ENCODE data around the gene NELL2.
"Not testable (repeated sequence)": the region's sequence is repeated elsewhere in the genome, so short reads cannot be mapped to it uniquely, and the experiment has no call there.

NELL2 gene

DNA sequence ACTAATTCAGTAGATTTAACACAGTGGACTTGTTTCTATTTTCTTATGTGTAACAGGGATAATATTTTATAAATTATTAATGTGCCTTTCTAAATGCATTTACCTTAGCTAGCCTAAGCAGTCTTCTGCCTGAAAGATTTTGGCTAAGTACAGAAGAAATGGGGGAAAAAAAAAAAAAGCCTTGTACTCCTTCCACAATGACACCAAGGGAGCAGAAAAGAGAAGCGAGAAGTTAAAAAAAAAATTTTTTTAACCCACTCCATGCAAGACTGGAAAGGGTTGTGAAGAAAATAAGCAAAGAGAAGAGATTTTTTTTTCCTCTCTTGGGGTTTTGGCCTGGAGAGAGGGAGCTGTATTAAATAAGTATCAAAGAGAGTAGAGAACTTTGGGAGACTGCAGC lies 28.7 kb downstream of the NELL2 start:
- DNase-seq = no peak

DNA sequence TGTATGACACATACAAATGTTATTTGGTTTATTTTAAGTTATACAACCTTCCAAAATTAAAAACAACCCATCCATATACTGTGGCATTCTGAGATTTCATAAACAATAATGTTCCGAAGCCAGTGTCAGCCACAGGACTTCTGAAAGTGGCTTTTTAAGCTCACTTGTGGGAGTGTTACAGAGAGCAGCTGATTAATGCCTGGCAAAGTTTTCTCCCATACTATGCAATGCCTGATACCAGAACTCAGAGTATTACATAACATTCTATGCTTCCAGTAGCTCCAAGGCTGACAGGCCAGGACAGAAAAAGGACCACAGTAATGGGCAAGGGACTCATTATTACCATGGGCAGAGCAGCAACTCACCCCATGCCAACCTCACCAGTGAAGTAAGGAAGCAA lies 29.3 kb downstream of the NELL2 start:
- no peak for DNase-seq

DNA sequence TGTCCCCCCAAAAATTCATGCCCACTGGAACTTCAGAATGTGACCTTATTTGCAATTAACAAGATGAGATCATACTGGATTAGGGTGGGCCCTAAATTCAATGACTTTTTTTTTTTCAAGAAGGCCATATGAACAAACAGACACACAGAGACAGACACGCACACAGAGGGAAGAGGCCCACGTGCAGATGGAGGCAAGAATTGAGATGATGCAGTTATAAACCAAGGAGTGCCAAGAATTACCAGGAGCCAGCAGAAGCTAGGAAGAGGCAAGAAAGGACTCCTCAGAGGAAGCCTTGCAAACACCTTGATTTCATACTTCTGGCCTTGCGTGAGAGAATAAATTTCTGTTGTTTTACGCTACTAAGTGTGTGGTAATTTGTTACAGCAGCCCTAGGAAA lies 33.4 kb downstream of the NELL2 start:
- DNase-seq = no peak

DNA sequence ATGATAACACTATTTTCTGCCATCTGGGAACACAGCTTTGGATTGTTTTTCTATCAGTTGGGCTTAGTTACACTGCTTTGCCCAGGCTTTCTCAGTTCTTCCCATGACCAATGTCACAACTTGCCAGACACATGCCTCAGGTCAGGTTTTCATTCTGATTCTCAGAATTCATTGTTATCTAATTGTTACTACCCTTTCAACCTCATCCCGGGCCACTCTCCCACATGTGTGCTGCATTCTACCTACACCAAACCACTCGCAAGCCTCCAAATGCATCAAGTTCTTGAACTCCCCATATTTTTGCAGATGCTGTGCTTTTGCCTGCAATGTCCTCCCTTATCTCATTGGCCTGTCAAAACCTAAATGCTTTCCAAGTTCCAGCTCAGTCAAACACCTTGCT lies 36.3 kb downstream of the NELL2 start:
- DNase-seq = no peak

DNA sequence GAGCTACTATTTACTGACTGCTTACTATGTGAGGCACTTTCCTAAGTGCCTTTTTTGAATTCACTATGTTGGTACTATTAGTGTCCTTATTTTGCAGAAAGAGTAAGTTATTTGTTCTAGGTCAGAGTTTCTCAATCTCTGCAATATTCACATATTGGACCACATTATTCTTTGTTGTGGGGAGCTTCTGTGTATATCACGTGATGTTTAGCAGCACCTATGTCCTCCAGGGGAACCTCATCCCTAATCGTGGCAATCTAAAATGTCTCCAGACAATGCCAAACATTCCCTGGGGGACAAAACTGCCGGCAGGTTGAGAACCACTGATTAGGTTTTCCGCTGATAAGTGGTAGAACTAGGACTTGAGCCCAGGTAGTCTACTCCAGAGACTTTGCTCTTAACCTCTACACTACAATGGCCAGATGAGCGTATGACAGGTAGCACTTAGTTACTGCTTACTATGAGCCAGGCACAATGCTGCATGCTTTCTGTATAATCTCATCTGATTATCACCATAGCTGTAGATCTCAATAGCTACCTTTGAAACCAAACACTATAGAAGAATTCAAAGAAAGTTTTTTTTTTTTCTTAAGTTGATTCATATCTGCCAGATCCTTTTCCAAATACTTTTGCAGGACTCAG lies 38.9 kb downstream of the NELL2 start:
- no peak for DNase-seq

DNA sequence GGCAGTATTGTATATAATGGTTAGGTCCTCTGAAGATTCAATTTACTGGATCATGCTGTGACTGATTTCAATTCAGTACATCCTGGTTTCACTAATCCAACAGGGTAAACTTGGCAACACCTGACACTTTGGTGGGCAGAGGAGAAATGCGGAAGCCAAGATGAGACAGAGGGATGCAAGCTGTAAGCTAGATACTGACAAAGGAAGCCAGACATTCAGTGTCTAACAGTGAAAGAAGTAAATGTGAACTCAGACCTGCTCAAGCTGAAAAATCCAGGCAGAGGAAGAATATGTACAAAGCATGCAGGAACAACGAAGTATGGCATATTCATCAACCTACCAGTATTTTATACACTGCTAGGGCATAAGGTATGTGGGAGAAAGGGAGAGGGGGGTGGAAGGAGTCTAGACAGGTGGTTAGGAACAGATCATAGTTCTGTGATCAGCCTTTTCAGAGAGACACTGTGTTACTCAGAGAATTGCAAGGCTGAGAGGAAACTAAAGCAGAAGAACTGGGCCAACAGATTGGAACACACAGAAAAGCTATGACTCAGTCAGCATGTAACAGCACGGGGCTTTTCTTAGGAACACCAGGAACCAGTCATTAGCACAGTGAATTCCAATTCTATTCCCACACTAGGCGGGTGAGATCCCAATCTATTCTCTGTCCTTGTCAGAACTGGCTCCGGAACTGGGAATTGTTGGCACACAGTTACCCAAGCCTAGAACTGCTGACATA lies 40.3 kb downstream of the NELL2 start:
- no peak for DNase-seq

DNA sequence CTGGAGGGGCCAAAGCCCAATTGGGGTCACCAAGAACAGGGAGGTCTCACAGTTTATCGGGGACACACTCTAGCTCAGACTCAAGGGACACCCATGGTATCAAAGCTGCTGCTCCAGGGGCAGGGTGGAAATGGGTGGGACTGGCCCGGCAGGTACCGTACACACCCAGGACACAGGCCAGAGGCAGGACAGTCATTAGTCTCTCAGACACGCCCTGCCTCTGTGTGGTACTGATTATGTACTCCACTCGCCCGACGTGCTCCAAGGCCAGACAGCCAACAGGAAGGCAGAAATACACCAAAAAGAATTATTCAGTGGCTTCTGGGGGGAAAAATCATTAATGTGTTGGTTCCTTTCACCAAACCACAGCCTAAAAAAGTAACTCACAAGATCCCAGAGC lies 41.1 kb downstream of the NELL2 start:
- not testable (repeated sequence) for DNase-seq

DNA sequence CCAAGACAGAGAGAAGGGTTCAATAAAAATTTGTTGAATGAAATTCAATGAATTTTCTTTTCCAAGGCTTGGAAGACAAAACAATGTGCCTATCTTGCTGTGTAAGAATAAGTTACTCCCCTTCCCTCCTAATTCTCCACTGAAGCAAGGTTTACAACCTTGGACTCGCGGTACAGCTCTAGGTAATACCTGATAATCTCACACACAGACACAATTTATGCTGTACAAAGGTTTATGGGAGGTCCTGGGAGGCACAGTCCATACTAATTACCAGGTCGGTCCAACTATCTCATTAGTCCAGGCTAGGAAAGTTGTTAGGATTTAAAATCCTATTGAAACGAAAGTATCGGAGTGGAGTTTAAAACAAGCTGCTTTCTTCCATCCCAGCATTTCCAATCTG lies 42.6 kb downstream of the NELL2 start:
- no peak for DNase-seq

DNA sequence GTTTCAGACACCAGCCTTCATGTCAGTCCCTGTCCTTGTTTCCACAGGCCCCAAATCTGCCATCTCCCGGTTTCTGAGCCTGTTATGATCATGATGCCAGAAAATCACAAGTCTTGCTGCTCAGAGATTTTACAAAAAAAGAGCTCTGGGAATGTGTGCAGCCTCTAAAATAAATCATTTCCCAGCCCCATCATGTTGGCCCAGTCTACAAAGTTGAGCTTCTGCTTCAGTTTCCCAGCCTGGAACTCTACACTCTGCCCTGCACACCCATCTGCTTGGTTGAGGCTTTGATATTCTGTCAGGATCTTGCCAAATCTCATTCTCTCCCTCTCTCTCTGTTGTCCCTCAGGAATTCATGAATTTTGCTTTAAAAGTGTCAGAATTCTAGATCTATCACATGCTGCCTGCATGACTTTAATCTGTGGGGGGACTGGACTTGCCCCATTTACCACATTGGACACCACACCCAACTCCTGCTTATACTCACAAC lies 45.5 kb downstream of the NELL2 start:
- no peak for DNase-seq

DNA sequence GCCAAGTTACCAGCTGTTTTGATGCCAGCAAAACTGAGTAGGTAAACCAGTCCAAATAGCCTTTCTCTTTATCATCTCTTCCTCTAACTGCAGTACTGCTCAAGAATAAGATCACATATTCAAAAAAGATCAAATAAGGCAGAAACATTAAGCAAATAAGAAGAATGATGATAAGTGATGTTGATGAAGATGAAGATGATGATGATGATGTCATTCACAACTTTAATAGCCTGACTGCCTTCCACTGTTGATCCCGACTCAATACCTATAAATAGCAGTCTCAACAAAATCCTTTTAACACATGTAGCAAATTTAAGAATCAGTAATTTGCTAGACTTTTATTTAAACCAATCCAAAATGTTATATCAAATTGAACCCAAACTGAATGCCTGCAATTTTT lies 47.1 kb downstream of the NELL2 start:
- no peak for DNase-seq

DNA sequence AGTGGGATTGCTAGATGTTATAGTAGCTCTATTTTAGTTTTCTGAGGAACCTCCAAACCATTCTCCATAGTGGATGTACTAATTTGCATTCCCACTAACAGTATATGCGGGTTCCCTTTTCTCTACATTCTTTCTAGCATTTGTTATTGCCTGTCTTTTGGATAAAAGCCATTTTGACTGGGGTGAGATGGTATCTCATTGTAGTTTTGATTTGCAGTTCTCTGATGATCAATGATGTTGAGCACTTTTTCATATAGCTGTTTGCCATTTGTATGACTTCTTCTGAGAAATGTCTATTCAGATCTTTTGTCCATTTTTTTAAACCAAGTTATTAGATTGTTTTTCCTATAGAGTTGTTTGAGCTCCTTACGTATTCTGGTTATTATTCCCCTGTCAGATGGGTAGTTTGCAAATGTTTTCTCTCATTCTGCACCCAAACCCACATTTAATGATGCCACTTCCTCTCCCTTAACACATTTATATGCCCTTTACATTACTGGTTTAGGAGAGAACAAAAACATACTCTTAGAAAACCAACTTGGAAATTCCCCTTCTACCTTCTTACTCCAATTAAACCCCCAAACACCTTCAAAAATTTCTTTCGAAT lies 48.2 kb downstream of the NELL2 start:
- no peak for DNase-seq

DNA sequence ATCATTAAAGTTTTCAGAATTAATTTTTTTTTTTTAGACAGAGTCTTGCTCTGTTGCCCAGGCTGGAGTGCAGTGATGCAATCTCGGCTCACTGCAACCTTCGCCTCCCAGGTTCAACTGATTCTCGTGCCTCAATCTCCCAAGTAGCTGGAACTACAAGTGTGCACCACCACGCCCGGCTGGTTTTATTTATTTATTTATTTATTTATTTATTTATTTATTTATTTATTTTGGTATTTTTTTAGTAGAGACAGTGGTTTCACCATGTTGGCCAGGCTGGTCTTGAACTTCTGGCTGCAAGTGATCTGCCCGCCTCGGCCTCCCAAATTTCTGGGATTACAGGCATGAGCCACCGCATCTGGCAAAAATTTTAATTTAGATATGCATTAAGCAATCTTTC lies 54.4 kb downstream of the NELL2 start:
- not testable (repeated sequence) for DNase-seq

DNA sequence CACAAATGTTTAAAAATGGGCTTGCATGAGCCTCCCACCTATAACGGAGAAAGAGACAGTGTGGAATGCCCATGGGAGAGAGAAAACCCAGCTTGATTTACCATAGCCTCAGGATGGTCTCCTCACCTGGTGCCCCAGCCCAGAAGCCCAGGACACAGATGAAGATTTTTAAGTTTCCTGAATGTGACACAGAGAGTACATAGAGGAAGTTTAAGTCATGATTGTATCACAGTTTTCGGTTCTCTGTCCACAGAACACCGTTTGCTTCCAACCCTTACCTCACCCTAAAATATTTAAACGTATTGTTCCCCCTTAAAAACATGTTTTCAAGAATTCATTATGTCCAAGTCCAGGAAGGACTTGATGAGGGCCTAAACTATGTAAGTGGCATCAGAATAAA lies 56.2 kb downstream of the NELL2 start:
- no peak for DNase-seq

DNA sequence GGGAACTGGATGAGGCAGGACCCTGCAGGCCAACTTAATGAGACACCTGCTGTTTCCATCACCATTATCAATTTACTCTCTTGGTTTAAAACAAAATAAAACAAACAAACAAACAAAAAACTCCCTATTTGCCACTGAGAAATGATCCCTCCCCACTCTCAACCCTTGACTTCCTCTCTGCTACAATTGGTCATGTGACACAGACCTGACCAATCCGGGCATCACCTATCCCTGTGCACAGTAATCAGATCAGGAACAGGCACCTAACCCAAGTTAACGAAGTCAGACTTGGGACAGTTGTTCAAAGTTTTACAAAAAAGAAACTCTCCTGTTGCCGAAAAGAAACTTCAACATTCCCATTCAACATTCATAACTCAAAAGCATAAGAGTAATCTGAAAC lies 58.4 kb downstream of the NELL2 start:
- no peak for DNase-seq

DNA sequence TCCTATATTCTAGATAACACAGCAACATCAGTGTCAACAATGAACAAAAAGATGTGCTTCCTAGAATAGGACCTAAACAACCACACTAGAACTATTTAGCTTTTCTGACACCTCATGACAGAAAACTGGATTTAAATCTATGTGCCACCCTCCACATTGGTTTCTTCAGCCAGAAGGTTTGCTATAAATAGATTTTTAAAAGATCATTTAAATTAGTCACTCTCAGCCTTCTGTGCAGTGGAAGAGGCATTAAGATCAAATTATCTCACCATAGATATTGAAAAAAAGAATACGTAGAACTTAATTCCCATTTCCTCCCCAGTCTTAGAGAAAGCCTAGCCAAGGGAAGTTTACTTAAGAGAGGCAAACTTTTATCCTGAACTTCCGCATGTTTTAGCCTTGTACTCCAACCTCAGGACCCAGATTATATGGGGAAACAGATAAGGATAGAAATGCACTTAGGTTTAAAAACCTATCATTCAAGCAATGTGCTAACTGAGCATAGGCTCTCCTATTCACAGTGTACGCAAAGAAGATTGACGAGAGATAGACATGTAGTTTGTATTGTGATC lies 59.6 kb downstream of the NELL2 start:
- DNase-seq = no peak

DNA sequence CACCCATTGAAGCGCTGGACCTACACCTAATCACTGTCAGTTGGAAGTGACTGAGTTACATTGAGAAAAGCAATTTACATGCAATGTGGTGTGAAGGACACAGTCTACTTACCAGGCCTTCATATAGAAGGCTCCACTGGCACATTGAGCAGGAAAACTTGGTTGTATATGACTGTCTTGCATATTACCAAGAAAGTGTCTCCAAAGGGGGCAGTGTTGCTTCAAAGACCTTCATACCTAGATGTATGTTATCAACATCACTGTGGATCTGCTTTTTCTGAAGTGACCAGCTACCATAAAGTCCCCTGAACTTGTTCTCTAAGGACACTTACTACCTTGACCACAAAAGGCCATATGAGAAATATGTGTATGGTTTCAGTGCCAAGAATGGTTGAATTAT lies 64.1 kb downstream of the NELL2 start:
- no peak for DNase-seq

DNA sequence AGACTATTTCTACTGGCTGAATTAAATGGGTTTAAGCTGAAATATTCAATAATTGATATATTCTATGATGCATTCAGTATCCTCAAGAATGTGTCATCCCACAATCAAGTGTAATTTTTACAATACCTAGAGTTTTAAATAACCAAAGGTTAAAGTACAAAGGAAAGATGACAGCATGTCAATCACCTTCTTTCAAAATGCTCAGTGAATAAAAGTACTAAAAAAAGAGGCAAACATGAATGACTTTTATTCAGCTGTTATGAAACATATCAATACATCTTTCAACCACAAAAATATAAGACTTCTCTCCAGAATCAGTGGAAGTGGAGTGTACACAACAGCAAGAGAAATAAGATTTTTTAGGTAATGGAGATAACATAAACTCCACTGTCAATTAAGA lies 72.0 kb downstream of the NELL2 start:
- DNase-seq = no peak

DNA sequence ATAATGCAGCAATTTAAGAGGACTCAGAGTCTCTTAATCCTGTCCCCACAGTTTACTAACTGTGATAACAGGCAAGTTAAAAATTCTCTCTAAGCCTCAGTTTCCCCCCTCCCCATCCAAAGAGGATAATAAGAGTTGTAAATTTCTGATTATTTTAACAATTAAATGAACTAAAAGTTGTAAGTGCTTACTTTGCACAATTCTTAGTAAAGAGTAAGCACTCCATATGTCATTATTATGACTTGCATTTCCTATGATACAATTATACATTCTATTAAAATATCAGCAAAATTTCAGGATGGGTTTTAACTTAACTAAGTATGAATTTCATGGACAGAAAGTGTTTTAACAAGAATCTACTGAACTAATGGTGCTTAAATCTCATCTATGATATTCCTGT lies 80.1 kb downstream of the NELL2 start:
- no peak for DNase-seq

DNA sequence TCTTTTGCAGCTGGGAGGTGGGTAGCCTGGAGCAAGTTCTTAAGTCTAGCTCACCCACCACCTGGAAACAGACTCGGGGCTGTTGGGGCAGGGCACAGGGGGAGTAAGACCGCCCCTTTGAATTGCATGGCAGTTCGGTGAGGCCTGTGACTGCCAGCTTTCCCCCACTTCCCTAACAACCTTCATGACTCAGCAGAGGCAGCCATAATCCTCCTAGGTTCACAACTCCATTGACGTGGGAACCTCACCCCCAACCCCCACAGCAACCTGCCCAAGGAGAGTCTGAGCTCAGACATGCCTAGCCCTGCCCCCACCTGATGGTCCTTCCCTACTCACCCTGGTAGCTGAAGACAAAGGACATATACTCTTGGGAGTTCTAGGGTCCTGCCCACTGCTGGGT lies 87.4 kb downstream of the NELL2 start:
- no peak for DNase-seq

DNA sequence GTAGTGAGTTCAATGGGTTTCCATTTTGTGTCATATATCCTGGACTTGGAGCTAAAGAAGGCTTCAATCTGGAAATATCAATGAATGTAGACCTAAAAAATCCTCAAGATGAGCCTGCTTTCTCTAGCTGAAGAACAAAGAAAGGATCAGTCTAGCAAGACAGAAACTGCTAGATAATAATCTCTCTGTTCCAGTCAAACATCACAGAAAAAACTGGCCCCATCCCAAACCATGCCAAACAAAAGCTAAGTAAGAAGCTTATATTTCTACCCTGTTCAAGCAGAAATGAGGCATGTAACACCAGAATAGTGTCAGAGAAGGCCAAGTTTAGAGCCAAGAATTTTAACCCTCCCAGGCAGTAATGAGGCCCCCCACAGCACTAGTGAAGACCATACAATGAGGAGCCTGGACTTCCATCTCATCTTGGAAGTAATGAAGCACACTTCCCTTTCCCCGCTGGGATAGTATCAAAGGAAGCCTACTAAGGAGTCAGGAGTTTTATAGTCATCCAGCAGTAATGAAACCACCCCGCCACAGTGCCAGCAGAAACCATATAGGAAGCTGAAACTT lies 95.8 kb downstream of the NELL2 start:
- no peak for DNase-seq

DNA sequence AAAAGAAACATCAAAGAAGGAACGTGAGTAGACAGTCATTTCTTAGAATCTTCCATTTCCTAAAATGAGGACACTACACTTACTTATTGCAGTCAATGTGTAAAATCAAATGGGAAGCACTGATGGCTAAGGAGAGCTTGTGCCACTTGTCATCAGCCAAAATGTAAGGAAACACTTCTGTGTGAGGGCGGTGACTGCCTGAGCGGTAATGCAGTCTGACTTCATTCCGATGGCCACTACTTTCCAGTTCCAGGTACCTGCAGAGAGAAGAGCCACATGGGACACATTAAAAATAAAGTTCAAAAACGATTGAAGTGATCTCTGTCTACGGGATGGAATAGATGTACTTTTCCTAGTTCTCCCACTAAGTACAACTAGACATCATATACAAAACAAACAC lies 96.3 kb downstream of the NELL2 start:
- no peak for DNase-seq

DNA sequence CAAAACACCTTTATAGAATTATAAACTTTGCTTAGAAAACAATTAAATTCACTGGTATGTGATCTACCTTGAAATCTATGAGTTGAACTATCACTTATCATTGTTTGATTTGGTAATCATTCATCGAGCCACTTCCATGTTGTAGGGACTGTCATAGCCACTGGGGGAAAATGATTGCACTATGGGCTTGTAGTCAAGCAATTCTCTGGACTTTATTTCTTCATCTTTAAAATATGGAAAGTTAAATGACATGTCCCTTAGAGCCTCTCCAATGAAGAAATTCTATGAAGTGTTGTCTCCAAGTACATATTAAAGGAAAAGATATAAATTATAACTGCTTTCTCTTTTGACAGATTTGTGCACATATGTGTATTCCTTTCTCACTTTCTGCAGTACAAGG lies 97.3 kb downstream of the NELL2 start:
- DNase-seq = no peak

DNA sequence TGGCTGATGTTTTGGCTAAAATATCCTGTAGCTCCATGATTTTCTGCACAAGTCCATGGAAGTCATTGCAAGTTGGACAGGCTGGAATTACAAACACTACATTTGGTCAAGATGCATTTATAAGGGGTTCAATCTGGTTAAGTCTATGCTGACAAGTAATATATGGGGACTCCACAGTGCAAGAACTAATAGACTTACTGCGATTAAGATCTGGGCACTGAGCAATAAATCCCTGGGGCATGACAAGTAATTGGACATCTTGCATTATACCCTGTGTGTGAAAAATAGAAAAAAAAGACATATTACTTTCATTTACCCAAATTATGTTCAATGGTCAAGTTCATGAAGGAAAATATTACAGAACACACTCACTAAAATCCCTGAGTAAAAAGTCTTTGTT lies 99.1 kb downstream of the NELL2 start:
- DNase-seq = no peak

DNA sequence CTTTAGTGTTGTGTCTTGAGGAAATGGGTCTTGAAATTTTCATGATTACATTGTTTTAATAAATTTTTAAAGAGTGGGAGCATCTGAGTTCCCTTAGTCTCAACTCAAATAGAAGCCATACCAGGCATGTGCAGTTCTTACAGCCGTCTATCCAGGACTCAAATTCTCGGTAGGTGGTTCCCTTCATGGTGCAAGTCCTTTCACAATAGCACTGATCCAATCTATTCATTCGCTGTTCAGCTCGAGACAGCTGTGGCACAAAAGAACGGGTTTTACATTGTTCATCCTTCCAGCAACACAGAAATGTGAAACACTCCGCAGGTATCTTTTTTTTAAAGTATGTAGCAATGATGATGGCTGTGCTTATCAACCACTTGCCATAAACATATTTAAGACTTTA lies 100.2 kb downstream of the NELL2 start:
- no peak for DNase-seq

All from inflammatory macrophage treated with lipopolysaccharide for 4 hours (primary cell).